Measurements from ENCODE around the gene COBL.

Gene COBL

GRCh38 chr7:51043461-51043860, 273.1 kb downstream of the COBL start:
- no peak for DNase-seq (ENCODE audit: low spot score)

GRCh38 chr7:51040787-51041186, 275.8 kb downstream of the COBL start:
- no peak for DNase-seq (ENCODE audit: low spot score)

GRCh38 chr7:51038573-51038972, 278.0 kb downstream of the COBL start:
- no peak for DNase-seq (ENCODE audit: low spot score)

- DNase-seq (ENCODE audit: low spot score), result no peak
Observed at GRCh38 chr7:51035716-51036115, 280.9 kb downstream of the COBL start.

GRCh38 chr7:51034521-51035264, 281.9 kb downstream of the COBL start:
- DNase-seq (ENCODE audit: low spot score), result no peak

GRCh38 chr7:51033727-51034520, 282.7 kb downstream of the COBL start:
- DNase-seq (ENCODE audit: low spot score), result no peak

GRCh38 chr7:51031791-51032515, 284.7 kb downstream of the COBL start:
- DNase-seq (ENCODE audit: low spot score), result no peak

- no peak for DNase-seq (ENCODE audit: low spot score)
Observed at GRCh38 chr7:51031216-51031615, 285.4 kb downstream of the COBL start.

GRCh38 chr7:51029701-51030191, 286.9 kb downstream of the COBL start:
- DNase-seq (ENCODE audit: low spot score), result peak; percentile 59

GRCh38 chr7:51029131-51029530, 287.5 kb downstream of the COBL start:
- DNase-seq (ENCODE audit: low spot score), result no peak

GRCh38 chr7:51027935-51028830, 288.4 kb downstream of the COBL start:
- DNase-seq (ENCODE audit: low spot score), result no peak

GRCh38 chr7:51027106-51027934, 289.3 kb downstream of the COBL start:
- DNase-seq (ENCODE audit: low spot score), result no peak

- no peak for DNase-seq (ENCODE audit: low spot score)
Observed at GRCh38 chr7:51026341-51026740, 290.3 kb downstream of the COBL start.

GRCh38 chr7:51025668-51026067, 290.9 kb downstream of the COBL start:
- DNase-seq (ENCODE audit: low spot score), result no peak

- no peak for DNase-seq (ENCODE audit: low spot score)
Observed at GRCh38 chr7:51024867-51025266, 291.7 kb downstream of the COBL start.

GRCh38 chr7:51023547-51023946, 293.1 kb downstream of the COBL start:
- DNase-seq (ENCODE audit: low spot score), result no peak

- DNase-seq (ENCODE audit: low spot score), result no peak
Observed at GRCh38 chr7:51022821-51023220, 293.8 kb downstream of the COBL start.

- DNase-seq (ENCODE audit: low spot score), result no peak
Observed at GRCh38 chr7:51021906-51022570, 294.6 kb downstream of the COBL start.

GRCh38 chr7:51020944-51021343, 295.7 kb downstream of the COBL start:
- no peak for DNase-seq (ENCODE audit: low spot score)

Measured in kidney capillary endothelial cell (primary cell).